SK-MEL-5 (cell line): ENCODE results near the gene FGFBP2. TPM values are rescaled to one million over a fixed set of nuclear protein-coding genes. Genes with fewer than 3 reads are reported as not detected.

ENCODE experiments used
- DNase-seq: peaks from one replicate; pipeline ENCODE4 v3.0.0-alpha.2; 2016; ENCODE audit warnings: low read depth, low spot score
- in situ Hi-C: cut with HindIII; loops from 2 replicates; pipeline ENCODE4 v1.10.0; 2016; ENCODE audit warnings: low sequenced_read_pairs, high pct_unique_total_duplicates, low pct_unique_long_range_greater_than_20kb
- total RNA-seq: library from RNA; depleted of rRNA; stranded (reverse); fragments of >200 nt; shearing (Covaris generic); gene quantifications from 2 replicates; pipeline ENCODE4 v1.2.3, GENCODE V29; 2014; rRNA removed

The FGFBP2 gene
- total RNA-seq, 1 experiment from 2014 or later = 14.5 TPM

- in situ Hi-C loops = no loop called here
- no peak for DNase-seq
Observed at GRCh38 chr4:15914736-15915135, 48.2 kb downstream of the FGFBP2 start.

GRCh38 chr4:15914291-15914690 is 48.7 kb downstream of the FGFBP2 start:
- in situ Hi-C loops = no loop called here
- DNase-seq = no peak

- DNase-seq = peak; percentile 1
- in situ Hi-C loops = no loop called here
Observed at GRCh38 chr4:15913631-15913970, 49.4 kb downstream of the FGFBP2 start.

DNA sequence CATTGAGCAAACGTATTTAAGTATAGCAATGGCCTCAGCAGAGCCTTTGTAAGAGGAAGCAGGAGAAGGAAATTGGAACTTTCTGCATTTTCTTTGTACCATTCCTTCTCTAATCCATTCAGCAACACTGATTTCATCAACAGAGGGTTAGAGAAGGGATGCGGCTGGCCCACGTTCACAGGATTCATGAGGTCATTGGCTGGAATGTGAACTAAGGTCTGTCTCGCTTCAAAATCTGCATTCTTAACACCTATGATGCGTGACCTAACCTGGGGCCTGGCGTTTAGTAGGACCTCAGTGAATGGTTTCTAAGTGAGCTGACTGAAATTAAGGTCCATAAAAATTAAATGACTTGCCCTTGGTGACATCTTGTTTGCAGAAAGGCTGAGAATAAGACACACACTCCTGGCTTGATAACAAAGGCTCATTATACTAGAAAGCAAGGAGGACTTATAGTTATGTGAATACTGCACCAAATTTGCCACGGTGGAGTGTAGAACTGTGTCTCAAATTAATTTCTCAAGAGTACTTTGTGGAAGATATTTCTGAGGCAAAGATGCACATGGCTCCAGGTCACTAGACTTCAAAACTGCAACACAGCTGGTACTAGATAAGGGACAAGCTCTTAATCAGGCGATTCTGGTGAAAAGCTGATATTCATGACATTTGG is 49.9 kb downstream of the FGFBP2 start:
- in situ Hi-C loops = no loop called here
- DNase-seq = no peak

DNA sequence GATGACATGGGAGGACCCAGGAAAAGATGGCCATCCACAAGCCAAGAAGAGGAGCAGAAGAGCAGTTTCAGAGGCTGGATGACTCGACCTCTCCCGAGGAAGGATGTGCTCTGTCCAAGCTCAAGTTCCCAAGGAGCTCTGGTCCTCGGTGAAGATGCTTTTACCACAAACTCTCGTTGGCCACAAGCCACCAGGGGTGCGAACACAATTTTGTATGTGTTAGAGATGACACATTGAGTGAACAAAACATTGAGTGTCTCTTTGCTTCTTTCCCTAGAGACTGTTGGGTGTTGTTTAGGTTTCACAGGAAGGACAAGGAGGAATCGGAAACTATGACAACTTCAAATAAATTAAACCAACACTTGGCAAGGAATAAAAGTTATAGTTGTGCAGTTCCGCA is 50.7 kb downstream of the FGFBP2 start:
- in situ Hi-C loops = no loop called here
- DNase-seq = no peak

Other genes starting within 250 kb of the FGFBP2 start
- 0.16 and 0.59 TPM in 2 replicates for gene CD38, start 184.8 kb downstream of the FGFBP2 start, total RNA-seq
- gene FGFBP1, start 24.4 kb downstream of the FGFBP2 start, total RNA-seq = not detected in 2 replicates
- gene PROM1, start 120.8 kb upstream of the FGFBP2 start, total RNA-seq = 3.1 and 4.1 TPM in 2 replicates